HUES6 (cell line): ENCODE data around the gene LCOR.

ENCODE experiments used
- H3K27ac ChIP-seq: 2 replicates; pipeline ENCODE4 v1.7.0; 2013; ENCODE audit warnings: low read depth, mild to moderate bottlenecking, low read length, inconsistent platforms
- H3K27me3 ChIP-seq: 2 replicates; pipeline ENCODE4 v1.6.1; 2013; ENCODE audit warnings: low read length; ENCODE audit not compliant: control insufficient read depth, insufficient read depth
- H3K36me3 ChIP-seq: 2 replicates; pipeline ENCODE4 v1.6.1; 2013; ENCODE audit warnings: low read length; ENCODE audit not compliant: control insufficient read depth, insufficient read depth
- H3K4me1 ChIP-seq: 2 replicates; pipeline ENCODE4 v1.6.1; 2013; ENCODE audit warnings: low read length; ENCODE audit not compliant: control insufficient read depth, insufficient read depth
- H3K4me3 ChIP-seq: 2 replicates; pipeline ENCODE4 v1.5.1; 2013; ENCODE audit warnings: low read depth, low read length
- H3K9ac ChIP-seq: one replicate; pipeline ENCODE4 v1.6.1; 2013; ENCODE audit warnings: mild to moderate bottlenecking, low read length
- H3K9me3 ChIP-seq: 2 replicates; pipeline ENCODE4 v1.6.1; 2013; ENCODE audit warnings: low read depth, low read length; ENCODE audit not compliant: control insufficient read depth, insufficient read depth

Gene LCOR

DNA sequence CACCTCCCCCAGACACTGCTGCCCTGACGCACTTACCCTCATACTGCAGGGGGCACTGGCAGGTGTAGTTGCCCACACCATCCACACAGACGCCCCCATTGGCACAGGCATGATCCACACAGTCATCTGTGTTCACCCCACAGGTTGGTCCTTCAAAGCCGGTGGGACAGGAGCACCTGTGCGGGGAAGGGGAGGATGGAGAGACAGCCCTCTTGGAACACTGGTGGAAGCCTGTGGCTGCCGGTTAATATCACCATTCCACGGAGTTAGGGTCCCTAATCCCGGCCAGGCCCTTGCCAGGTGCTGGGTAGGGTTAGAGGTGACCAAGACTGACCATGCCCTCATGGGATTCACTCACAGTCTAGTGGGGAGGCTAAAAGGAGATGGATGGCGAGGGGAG, 181.9 kb downstream of the LCOR start:
- no peaks in the 10 kb centered on the region for H3K27me3 ChIP-seq
- no peak overlapping the region for H3K27ac ChIP-seq
- no peak overlapping the region for H3K4me3 ChIP-seq
- peaks cover 6% of the 10 kb centered on the region; the same call in 1 of the 2 replicates for H3K9me3 ChIP-seq
- no peaks in the 10 kb centered on the region for H3K36me3 ChIP-seq
- no peak overlapping the region for H3K9ac ChIP-seq
- no peaks in the 10 kb centered on the region for H3K4me1 ChIP-seq

DNA sequence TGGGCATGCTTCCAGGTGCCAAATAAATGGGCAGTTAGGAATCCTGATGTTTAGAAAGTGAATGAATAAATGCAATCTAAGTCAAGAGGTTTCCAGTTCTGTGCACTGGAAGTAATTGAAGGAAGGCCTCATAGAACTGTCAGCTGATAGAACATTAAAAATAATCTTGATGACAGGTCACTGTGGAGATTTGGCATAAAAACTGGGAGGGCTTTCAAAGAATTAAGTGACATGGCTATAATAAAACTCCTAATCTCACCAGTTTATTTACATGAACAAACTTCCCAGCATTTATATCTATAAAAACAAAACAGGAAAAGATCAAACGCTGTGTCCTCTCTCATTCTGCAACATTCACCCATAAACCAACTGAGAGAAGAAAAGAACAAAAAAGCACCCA, 183.1 kb downstream of the LCOR start:
- Histone ChIP-seq H3K4me1 (peaks cover 1% of the 10 kb centered on the region), H3K27me3 (no peaks in the 10 kb centered on the region), H3K9me3 (no peaks in the 10 kb centered on the region), H3K4me3 (no peak overlapping the region), H3K27ac (no peak overlapping the region), H3K36me3 (no peaks in the 10 kb centered on the region), H3K9ac (no peak overlapping the region)

DNA sequence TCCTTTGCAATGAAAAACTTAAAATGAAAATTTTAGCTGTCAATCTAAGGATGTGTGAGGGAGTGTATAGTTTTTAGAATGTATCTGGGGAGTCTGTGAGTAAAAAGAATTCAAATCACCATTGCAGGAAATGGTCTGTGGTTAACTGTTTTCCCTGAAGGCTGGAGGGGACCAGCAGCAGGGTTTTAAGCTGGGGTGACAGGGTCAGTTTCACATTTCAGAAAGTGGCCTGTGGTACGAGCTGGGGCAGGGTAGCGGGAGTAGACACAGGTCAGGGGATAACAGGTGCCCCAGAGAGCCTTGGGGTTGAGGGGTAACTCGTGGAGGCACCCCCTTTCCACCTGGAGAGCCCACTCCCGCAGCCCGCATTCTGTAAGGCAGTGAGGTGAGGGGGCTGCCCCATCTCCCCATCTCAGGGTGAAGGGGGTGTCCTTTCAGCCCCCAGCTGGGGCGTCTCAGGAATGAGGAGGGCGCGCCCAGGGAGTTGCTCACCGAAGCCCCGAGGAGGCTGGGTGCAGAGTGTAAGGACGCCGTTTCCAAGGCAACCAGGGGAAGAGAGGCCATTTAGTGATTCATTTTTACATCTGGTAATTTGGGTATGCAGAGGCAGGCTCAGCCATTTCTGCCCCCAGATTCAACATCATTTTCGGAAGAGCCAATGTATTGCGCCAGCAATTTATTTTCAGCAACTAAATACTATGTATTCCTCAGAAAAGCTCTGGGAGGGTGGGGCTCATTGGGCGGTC, 184.8 kb downstream of the LCOR start:
- no peak overlapping the region for H3K9ac ChIP-seq
- no peak overlapping the region for H3K27ac ChIP-seq
- H3K4me1 ChIP-seq, result peaks cover 4% of the 10 kb centered on the region
- no peaks in the 10 kb centered on the region for H3K36me3 ChIP-seq
- no peaks in the 10 kb centered on the region for H3K27me3 ChIP-seq
- H3K9me3 ChIP-seq, result no peaks in the 10 kb centered on the region
- H3K4me3 ChIP-seq, result no peak overlapping the region

DNA sequence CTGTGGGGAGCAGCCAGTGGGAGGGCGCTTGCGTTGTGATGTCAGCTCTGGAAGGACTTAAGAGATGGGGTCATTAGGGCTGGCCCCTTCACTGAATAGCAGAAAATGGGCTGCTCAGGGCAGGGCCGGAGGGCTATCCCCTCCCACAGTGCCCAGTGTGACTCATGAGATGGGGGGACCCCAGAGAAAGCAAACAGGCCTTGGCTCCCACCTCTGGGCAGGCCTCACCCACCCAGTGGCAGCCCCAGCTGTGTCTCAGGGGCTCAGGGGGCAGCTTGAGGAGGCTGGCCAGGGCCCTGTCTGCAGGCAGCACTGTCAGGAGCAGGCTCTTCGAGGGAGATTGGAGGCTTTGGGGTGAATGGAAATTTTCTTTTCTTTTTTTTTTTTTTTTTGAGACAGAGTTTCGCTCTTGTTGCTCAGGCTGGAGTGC, 185.4 kb downstream of the LCOR start:
- Histone ChIP-seq H3K9me3 (no peaks in the 10 kb centered on the region), H3K4me1 (peaks cover 4% of the 10 kb centered on the region), H3K4me3 (no peak overlapping the region), H3K27ac (no peak overlapping the region), H3K9ac (no peak overlapping the region), H3K36me3 (no peaks in the 10 kb centered on the region), H3K27me3 (no peaks in the 10 kb centered on the region)

DNA sequence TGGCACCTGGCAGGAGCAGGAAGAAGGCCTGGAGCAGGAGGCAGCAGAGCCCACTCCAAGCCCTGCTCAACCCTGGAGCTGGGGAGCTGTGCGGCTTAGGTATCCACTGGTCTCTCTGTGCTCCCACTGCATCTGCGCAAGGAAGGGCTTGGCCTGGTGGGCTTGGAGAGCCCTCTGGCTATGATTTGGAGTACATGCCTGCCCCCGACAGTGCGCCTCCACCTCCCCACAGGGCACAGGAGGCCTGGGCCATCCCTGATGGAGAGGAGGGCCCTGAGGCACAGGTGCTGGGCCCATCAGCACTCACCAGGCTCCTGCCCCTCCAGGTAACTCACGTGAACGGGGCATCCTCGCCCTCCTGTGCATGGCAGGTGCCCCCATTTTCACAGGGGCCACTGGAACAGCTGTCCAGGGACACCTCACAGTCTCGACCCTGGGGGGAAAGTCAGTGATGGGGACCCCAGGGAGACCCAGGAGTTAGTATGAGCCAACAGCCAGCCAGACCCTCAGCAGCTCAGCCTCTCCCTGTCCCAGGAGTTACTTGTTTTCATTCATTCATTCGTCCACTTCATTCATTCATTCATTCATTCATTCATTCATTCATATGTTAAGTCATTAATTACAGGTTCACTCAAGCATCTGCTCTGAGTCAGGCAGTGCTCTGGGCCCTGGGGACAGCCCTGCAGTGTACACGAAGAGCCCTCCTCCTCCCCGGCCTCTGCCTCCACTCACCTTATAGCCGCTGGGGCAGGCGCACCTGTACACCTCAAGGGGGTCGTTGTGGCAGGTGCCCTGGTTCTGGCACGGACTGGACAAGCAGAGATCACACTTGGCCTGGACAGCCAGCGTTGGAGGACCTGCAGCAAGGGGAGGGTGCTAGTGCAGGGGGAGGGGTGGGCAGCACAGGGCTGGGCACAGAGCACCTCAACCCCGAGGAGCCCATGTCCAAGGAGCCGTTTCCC, 186.4 kb downstream of the LCOR start:
- Histone ChIP-seq H3K4me1 (peaks cover 4% of the 10 kb centered on the region), H3K9ac (no peak overlapping the region), H3K4me3 (no peak overlapping the region), H3K27me3 (no peaks in the 10 kb centered on the region), H3K9me3 (no peaks in the 10 kb centered on the region), H3K36me3 (no peaks in the 10 kb centered on the region), H3K27ac (no peak overlapping the region)

DNA sequence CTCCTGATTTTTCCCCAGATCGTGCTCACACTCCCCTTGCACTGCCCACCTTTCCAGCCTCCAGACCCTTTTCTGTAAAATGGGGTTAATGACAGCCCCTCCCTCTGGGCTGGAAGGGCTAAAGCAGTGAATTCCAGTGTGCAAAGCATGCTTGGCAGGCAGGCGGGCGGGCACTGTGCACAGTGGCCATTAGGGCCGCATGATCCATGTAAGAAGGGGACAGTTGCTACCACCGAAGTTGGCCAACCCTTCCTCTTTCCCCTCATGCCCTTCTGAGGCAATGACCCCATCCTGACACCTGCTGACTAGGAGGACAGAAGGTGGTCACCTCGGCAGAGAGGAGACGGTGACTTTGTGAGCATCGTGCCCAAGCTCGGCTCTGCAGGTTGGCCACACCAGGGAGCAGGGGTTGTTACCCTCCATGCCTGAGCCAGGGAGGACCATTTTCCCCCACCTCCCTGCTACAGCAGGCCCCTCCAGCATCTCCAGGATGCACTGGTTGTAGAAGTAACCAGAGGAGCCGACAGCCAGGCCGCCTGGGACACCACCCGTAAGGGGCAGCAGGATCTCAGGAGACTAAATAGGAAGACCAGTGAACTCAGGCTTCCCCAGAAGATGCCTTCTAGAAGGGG, 187.2 kb downstream of the LCOR start:
- H3K36me3 ChIP-seq, result no peaks in the 10 kb centered on the region
- H3K4me1 ChIP-seq, result peaks cover 4% of the 10 kb centered on the region
- no peak overlapping the region for H3K27ac ChIP-seq
- no peak overlapping the region for H3K9ac ChIP-seq
- H3K27me3 ChIP-seq, result no peaks in the 10 kb centered on the region
- H3K4me3 ChIP-seq, result no peak overlapping the region
- no peaks in the 10 kb centered on the region for H3K9me3 ChIP-seq

DNA sequence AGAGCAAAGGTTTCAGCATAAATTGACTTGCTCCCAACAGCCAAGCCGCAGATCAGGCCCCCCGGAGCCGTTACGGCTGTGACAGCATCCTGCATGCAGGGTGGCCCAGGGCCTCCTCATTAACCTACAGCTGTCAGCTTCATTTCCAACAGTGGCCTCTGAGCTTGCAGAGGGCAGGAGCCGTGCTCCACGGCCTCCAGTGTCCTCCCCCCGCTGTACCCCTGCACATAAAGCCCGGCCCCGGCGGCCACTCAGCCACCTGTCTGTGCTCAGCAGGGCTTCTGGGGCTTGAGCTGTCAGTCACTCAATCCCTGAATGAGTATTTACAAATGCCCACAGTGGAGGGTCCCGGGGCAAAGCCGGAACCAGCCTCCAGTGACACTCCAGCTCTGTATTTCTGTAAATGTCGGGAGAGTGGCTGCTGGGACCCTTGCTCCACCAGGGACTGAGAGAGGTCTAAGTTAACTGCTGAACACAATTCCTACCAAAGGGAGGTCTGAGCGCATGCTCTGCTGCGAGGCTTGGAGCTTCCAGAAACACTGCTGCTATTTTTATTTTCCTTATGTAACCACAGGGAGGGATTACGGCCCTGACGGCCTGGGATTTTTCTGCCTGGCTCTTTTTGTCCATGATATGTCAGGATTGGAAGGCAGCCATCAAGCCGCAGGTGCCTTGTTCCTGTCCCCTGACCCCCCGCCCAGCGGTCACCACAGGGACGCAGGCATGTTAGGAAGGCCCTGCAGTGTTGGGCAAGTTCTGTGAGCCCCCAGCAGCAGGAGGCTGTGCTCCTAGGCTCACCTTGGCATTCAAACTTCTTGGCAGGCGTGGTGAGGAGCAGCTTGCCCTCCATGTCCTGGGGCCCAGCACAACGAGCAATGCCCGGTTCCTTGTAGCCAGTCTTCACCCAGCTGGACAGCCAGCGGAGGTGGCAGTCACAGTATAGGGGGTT, 188.6 kb downstream of the LCOR start:
- Histone ChIP-seq H3K4me3 (no peak overlapping the region), H3K27ac (no peak overlapping the region), H3K4me1 (peaks cover 4% of the 10 kb centered on the region), H3K9me3 (no peaks in the 10 kb centered on the region), H3K36me3 (no peaks in the 10 kb centered on the region), H3K9ac (no peak overlapping the region), H3K27me3 (no peaks in the 10 kb centered on the region)

DNA sequence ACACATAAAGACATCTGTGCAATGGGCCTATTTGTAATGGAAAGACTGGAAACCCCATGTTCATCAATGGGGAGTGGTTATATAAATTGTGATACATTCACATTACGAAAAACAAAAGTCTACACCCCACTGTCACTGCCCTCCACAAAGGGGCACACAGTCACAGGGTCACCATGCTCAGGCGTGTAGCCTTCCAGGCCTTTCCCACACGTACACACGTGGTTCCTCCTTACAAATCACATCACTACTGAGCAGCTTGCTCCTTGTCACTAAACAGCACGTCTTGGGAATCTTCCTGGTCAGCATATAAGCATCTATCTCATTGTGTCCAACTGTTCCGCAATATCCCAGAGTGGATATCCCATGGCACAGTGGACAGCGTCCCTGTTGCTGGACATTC, 190.5 kb downstream of the LCOR start:
- H3K9ac ChIP-seq, result no peak overlapping the region

DNA sequence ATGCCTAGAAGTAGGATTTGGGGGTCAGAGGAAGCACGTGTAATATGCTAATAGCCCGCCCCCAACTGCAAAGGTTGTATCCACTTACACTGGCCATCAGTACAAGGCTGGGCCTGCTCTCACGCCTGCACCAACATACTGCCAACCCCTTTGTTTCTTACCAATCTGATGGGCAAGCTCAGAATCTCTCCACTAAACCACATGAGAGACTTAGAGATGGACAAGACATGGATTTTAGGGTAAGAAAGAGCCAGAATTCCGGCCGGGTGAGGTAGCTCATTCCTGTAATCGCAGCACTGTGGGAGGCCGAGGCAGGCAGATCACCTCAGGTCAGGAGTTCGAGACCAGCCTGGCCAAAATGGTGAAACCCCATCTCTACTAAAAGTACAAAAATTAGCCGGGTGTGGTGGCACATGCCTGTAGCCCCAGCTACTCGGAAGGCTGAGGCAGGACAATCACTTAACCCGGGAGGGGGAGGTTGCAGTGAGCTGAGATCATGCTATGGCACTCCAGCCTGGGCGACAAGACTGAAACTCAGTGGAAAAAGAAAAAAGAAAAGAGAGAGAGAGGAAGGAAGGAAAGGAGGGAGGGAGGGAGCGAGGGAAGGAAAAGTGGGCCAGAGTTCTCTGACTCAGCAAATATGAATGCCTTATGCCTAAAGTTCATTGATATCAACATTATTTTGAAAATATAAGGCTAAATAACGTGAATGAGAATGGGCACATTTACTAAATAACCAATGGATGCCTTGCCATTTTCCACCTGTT, 191.5 kb downstream of the LCOR start:
- H3K27ac ChIP-seq, result no peak overlapping the region
- no peaks in the 10 kb centered on the region for H3K9me3 ChIP-seq
- peaks cover 4% of the 10 kb centered on the region for H3K4me1 ChIP-seq
- H3K36me3 ChIP-seq, result no peaks in the 10 kb centered on the region
- H3K4me3 ChIP-seq, result no peak overlapping the region
- no peaks in the 10 kb centered on the region for H3K27me3 ChIP-seq
- H3K9ac ChIP-seq, result no peak overlapping the region

More for the DNA sequence above, 190.5 kb downstream of the LCOR start:
- Histone ChIP-seq H3K4me1 (peaks cover 4% of the 10 kb centered on the region), H3K36me3 (no peaks in the 10 kb centered on the region), H3K9me3 (no peaks in the 10 kb centered on the region), H3K27ac (no peak overlapping the region), H3K4me3 (no peak overlapping the region), H3K27me3 (no peaks in the 10 kb centered on the region)
